Fibroblast of mammary gland (primary cell): ENCODE results near the gene PIGQ.

Source experiments
- DNase-seq: peaks from one replicate; pipeline ENCODE4 v3.0.0-alpha.2; 2010; ENCODE audit warnings: low read depth
- H3K4me3 ChIP-seq: 2 replicates; pipeline ENCODE4 v1.5.1; 2011; ENCODE audit warnings: low read depth, mild to moderate bottlenecking, low read length, moderate library complexity; ENCODE audit not compliant: control insufficient read depth
- TF ChIP-seq, protein P1 (sequence below): conservative IDR thresholded peaks from 2 replicates; pipeline ENCODE4 v1.5.1; 2011; ENCODE audit warnings: low read depth, low read length, inconsistent platforms; ENCODE audit not compliant: control insufficient read depth, insufficient read depth

PIGQ gene

DNA sequence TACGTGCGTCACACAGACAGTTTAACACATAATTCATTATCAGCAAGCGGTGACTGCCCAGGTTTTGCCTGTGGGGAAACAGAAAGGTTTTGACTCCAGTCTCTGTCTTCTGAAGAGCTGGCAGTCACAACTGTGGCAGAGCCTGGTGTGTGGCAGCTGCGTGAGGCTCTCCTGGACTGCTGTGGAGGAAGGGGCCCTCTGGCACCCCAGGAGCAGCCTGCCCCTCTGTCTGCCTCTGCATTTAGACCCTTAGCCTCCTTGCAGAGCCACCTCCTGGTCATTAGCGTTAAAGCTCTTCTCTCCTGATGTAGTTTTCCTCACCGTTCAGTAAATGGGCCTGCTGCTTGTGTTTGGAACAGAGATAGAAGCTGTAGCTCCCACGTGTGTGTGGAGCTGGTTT is 31.0 kb downstream of the PIGQ start:
- DNase-seq: no peak
- H3K4me3 ChIP-seq: no peak overlapping the region
- TF ChIP-seq, protein P1, sequence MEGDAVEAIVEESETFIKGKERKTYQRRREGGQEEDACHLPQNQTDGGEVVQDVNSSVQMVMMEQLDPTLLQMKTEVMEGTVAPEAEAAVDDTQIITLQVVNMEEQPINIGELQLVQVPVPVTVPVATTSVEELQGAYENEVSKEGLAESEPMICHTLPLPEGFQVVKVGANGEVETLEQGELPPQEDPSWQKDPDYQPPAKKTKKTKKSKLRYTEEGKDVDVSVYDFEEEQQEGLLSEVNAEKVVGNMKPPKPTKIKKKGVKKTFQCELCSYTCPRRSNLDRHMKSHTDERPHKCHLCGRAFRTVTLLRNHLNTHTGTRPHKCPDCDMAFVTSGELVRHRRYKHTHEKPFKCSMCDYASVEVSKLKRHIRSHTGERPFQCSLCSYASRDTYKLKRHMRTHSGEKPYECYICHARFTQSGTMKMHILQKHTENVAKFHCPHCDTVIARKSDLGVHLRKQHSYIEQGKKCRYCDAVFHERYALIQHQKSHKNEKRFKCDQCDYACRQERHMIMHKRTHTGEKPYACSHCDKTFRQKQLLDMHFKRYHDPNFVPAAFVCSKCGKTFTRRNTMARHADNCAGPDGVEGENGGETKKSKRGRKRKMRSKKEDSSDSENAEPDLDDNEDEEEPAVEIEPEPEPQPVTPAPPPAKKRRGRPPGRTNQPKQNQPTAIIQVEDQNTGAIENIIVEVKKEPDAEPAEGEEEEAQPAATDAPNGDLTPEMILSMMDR: peak; percentile 16

DNA sequence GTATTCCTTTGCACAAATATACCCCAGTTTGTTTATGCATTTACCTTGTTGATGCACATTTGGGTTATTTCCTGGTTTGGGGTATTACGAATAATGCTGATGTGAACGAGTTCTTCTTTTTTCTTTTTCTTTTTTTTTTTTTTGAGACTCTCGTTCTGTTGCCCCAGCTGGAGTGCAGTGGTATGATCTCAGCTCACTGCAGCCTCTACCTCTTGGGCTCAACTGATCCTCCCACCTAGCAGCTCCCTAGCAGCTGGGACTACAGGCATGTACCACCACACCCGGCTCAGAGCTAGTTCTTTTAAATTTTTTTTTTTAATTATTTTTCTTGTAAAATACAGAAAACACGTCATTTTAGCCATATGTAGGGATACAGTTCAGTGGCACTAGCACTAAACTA is 34.2 kb downstream of the PIGQ start:
- TF ChIP-seq, protein P1: no peak
- DNase-seq: no peak
- H3K4me3 ChIP-seq: no peak overlapping the region

DNA sequence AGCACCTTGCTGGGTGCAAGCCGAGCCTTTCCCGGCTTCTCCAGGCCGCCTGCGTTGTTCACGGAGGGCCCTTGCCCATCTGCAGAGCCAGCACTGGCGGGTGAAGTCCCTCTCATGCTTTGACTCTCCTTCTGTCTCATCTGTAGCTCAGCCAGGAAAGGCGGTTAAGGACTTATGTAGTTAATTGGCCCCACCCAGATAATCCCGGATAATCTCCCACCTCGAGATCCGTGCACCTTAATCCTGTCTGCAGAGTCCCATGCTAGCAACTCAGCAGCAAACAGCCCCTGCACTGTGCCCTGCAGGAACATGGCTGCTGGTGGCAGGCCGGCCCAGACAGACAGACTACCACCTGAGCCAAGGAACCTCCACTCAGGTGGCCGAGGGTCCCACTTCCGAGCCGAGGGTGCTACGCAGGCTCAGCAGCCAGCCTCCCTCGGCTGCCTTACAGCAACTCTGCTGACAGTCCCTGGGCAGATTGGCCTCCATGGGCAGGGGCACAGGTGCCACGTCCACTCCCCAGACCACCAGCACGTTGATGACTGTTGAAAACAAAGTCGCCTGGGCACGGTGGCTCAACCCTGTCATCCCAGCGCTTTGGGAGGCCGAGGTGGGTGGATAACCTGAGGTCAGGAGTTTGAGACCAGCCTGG is 37.0 kb downstream of the PIGQ start:
- no peak overlapping the region for H3K4me3 ChIP-seq
- DNase-seq: no peak
- TF ChIP-seq, protein P1: no peak

GRCh38 chr16:608019-608418 is 38.3 kb downstream of the PIGQ start:
- no peak for DNase-seq
- H3K4me3 ChIP-seq: no peak overlapping the region
- TF ChIP-seq, protein P1: no peak

- TF ChIP-seq, protein P1: no peak
- H3K4me3 ChIP-seq: no peak overlapping the region
- no peak for DNase-seq
These were observed 39.5 kb downstream of the PIGQ start for GRCh38 chr16:609316-609715.

DNA sequence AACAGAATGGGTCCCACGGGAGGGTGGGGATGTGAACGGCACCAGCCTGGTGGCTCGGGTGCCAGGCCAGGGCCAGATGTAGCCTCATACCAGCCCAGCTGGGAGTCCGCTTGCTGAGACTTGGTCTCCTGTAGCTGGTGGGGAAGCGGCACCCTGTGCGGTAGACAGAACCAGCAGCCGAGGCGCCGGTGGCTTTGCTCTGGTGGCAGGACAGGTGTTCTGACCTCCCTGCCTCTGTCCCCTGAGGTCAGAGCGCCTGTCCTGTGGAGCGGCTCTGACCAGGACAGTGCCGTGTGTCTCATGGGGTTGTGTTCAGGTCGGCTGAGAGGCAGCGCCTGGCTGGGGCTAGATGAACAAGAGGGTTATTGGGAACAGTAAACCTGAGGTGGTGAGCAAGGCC is 40.2 kb downstream of the PIGQ start:
- no peak for DNase-seq
- TF ChIP-seq, protein P1: no peak
- H3K4me3 ChIP-seq: no peak overlapping the region
